ENCODE measurements around the gene ZHX3. TPM values are rescaled to one million over a fixed set of nuclear protein-coding genes. Genes with fewer than 3 reads are reported as not detected.

Gene ZHX3
- total RNA-seq, 1 donor from 2014 or later = 10.6 TPM

DNA sequence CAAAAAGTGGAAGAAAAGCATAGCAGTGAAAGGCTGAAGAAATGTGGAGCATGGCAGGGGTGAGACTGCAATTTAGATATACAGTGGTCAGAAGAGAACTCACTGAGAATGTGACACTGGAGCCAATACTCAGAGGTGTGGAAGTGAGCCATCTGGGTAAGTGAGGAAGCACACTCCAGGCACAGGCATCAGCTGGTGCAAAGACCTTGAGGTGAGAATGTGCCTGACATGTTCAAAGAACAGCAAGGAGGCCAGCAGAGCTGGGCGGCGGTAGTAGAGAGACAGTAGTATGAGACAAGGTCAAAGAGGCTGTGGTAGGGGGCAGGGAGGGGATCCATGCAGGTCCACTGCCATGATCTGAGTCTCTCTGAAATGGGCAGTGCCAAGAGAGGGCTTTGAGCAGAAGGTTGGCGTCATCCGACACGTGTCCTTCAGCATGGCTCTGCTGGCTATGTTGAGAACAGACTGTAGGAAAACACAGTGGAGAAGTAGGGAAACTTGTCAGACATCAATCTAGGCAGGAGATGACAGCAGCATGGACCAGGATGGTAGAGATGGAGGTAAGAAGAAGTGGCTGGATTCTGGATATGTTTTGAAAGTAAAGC lies 95.8 kb downstream of the ZHX3 start:
- no peak for DNase-seq

- no peak for DNase-seq
These were observed 97.7 kb downstream of the ZHX3 start for GRCh38 chr20:41219824-41220223.

- DNase-seq = peak; percentile 34
These were observed 99.1 kb downstream of the ZHX3 start for GRCh38 chr20:41218466-41218865.

DNA sequence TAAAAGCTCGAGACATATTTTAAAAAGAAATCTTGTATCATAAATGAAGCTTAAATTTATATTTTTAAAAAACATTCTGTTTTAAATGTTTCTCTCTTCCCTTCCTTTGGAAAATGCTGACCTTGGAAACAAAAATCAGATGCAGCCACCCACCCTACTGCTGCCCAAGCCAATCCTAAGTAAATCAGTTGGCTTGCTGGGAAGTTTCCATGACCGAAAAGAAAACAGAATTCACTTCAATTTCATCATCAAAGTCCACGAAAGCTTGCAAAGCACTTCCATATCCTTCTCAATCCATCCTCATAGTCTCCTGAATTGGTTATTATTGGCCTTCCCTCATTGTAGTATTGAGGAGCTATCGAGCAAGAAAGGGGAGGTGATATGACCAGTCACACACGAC lies 100.1 kb downstream of the ZHX3 start:
- no peak for DNase-seq

DNA sequence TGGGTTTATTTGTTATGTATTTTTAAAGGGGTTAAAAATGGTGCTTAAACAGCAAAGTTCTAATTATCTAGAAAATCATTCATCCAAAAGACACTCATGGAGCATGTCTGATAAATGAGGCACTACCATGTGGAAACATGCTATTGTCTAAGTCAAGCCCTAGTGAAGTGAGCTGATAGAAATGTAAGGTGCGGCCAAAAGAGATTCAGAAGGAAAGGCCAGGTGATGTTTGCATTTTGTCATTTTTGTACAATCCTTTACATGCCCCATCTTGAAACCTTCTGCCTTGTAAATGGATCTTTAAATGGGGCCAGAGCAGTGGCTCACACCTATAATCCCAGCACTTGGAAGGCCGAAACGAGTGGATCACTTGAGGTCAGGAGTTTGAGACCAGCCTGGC lies 102.9 kb downstream of the ZHX3 start:
- no peak for DNase-seq

DNA sequence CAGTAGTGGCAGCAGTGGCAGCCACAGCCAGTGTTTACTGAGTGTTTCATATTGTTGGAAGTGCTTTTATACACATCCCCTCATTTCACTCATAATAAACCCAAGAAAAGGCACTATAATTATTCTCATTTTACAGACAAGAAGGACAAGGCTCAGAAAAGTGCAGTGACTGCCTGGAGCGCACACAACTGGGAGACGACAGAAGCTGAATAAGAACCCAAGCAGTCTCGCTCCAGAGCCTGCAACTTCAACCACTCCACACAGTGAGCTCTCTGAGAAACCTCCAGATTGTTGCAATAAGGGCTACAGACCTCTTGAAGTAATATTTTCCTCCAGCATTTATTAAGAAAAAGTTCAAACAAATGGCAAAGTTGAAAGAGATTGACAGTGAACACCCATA lies 103.3 kb downstream of the ZHX3 start:
- no peak for DNase-seq

- DNase-seq = peak; percentile 54
These were observed 104.2 kb downstream of the ZHX3 start for GRCh38 chr20:41213150-41213820.

GRCh38 chr20:41205313-41205712 lies 112.2 kb downstream of the ZHX3 start:
- no peak for DNase-seq

DNA sequence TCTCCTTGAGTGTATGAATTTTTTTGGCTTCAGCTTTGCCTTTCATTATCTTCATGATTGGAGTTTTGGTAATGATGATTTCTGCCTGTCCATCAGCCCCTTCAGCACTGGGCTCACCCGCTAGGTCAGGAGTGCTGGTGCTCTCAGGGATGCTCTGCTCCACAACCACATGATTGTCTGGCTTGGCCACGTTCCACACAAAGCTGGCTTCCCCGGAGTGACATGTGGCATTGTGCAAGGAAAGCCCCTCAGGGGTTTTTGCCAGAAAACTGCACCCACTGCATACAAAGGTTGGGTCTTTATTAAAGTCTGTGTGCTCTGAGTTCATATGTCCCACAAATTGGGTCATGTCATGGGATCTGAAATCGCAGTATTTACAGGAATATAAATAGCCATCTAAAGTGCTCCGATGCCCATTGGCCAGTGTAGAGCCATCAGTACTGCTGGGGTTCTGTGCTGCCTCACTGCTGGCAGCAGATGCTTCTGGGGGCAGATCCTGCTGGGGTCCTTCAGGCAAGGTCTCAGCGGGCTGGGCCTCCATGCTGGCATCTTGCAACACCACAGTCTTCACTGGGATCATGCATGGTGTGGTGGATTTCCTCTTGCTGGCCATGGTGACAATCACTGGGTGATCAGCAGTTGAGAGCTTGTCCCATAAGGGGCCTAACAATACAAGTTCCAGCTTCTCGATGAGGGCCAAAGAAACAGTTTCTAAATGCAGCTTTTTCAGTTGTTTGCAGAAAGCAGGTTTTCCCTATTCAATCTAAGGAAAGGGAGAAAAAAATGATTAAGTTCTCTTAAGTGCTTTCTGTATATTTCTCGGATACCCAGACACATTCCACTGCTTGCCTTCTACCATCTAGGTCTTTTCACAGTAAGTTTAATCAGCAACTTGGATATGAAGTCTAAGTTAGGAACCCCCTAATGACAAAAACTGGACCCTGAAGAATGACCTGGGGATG lies 112.9 kb downstream of the ZHX3 start:
- no peak for DNase-seq

GRCh38 chr20:41203660-41204059 lies 113.9 kb downstream of the ZHX3 start:
- DNase-seq = no peak

- no peak for DNase-seq
These were observed 115.1 kb downstream of the ZHX3 start for GRCh38 chr20:41202426-41202825.

DNA sequence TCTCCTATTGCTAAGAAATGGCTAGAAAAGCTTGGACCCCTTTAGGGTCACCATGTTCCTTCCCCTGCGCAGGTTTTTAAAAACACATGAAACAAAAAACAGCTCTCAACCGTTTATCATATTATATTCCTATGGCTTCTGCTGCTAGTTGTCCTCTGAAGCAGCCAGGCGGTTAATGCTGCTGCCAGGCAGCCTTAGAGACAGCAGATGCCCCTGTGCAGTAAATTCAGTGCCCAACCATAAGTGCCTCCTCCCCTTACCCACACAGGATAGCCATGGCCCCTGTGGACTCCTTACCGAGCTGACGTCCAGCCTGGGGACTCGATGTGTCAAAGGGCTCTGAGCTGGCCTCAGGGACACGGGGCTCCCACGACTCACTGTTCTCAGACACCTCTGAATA lies 115.8 kb downstream of the ZHX3 start:
- no peak for DNase-seq

GRCh38 chr20:41200446-41201202 lies 116.9 kb downstream of the ZHX3 start:
- DNase-seq = peak; percentile 86

DNA sequence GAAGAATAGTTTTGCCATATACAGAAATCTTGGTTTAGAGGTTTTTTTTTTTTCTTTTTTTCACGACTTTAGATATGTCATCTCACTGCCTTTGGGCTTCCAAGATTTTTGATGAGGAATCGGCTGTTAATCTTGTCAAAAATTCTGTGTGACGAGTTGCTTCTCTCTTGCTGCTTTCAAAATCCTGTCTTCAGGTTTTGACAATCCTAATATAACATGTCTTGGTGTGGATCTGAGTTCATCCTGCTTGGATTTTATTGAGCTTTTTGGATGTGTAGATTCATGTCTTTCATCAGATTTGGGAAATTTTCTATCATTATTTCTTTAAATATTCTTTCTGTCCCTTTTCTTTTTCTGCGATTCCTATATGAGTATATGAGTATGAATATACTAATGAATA lies 119.1 kb downstream of the ZHX3 start:
- DNase-seq = no peak

- DNase-seq = no peak
These were observed 120.8 kb downstream of the ZHX3 start for GRCh38 chr20:41196653-41197225.

GRCh38 chr20:41192575-41192974 lies 125.0 kb downstream of the ZHX3 start:
- no peak for DNase-seq

DNA sequence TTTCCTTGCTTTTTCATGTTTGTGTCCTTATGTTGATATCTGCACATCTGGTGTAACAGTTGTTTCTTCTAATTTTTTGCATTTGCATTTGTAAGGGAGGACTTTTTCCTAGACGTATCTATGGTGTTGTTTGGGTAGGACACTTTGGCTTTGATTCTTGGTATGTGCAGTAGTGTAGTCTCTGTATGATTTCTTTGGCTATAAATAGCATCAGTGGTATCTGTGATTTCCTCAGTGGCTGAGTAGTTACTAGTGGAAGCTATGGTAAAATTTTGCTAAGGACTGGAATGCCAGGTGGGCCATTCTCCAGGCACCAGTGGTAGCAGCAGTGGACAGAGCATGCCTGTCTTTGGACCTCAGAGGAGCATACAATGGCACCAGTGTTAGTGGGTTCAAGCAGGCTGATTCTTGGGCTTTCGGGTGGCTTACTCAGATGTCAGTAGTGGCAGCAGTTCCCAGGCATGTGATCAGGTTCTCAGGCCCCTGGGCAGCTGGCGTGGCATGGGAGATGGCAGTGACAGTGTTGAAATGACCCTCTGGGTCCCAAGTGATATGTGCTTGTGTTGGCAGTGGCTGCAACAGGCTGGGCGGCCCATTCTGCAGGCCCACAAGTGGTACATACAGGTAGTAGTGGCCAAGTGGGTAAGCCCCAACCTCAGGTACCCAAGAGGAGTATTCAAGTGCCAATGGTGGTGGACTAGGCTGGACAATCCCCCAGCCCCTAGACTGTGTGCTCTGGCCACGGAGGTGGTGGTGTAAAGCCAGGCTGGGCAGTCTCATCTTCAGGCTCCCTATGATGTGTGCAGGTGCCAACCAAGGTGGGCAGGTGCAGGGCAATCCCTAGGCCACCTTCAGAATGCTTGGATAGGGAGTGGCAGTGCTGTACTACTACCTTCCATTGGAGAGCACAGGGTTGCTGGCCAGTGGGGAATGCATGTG lies 125.7 kb downstream of the ZHX3 start:
- DNase-seq = no peak

DNA sequence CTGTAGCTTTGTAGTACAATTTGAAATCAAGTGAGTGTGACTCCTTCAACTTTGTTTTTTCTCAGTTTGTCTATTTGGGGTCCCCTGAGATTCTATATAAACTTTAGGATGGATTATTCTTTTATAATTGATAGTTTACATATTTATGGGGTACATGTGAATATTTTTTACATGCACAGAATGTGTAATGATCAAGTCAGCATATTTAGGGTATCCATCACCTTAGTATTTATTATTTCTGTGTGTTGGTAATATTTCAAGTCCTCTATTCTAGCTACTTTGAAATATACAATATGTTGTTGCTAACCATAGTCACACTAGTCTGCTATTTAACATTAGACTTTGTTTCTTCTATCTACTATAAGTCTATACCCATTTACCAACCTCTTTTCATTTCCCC lies 129.9 kb downstream of the ZHX3 start:
- no peak for DNase-seq

DNA sequence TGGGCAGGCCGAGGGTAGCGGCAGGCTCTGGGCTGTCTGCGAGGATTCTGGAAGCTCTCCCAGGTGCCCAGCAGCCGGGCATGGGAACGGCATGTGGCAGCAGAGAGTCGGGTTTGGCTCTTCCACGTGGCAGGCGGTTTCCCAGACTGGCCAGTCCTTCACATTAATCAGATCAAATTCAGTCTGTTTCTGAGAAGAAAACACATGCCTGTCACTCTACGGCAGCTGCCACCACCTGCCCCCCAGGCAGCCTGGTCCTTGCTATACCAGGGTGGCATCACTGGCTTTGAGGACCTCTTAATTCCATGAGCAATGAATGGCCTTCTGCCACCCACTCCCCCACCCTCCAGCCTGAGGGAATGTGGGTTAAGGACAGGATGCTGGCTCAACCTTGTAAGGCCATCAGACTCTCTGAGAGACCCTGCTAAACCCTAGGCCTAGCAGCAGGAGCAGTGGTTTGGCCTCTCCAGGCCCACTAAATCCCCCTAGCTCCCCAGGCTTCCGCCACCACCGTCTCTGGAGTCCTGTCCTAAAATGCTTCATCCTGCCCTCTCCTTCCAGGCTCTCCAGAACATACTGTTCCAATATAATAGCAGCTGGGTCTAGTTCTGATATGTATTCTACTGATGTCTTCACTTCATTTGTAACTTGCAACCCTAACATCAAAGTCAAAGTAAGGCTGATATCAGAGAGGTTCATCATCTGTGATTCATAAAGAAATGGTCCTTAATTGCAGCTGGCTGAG lies 132.3 kb downstream of the ZHX3 start:
- DNase-seq = no peak

DNA sequence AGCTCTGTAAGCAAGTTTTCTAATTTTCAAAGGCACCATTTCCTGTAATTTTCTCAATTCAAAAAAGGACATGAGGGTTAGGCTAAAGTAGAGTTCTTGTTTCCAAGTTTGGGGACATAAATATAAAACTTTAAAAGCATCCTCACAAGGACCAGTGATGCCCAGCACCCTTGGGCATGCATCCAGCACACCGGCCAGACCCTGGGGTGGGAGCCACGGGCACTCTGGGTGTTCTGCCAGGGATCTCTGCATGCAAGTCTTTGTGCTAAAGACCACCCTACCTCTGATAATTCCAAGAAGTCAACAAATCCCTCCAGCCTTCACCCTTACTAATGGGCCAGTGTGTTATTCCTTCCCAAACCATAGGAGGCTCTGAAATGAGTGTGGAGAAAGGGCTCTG lies 133.7 kb downstream of the ZHX3 start:
- DNase-seq = no peak

- no peak for DNase-seq
These were observed 134.1 kb downstream of the ZHX3 start for GRCh38 chr20:41183391-41183790.
